Measurements from ENCODE around the gene ZGLP1.

- TF ChIP-seq CTCF (conservative IDR thresholded peaks at IDR 0.05; ENCODE audit: low read length) (no peak), EZH2phosphoT487 (IDR thresholded peaks at IDR 0.05; ENCODE audit: borderline replicate concordance, low read depth, low read length) (no peak)
These were observed 18.2 kb upstream of the ZGLP1 start for GRCh38 chr19:10327793-10328192.

Data from OCI-LY7 (cell line).